ENCODE measurements around the gene P4HA3. TPM values are rescaled to one million over a fixed set of nuclear protein-coding genes. Genes with fewer than 3 reads are reported as not detected.

P4HA3 gene
- total RNA-seq, 2 experiments from 2014 or later, result not detected

GRCh38 chr11:74312326-74312725 is 886 bp upstream of the P4HA3 start:
- TF ChIP-seq, protein P1, sequence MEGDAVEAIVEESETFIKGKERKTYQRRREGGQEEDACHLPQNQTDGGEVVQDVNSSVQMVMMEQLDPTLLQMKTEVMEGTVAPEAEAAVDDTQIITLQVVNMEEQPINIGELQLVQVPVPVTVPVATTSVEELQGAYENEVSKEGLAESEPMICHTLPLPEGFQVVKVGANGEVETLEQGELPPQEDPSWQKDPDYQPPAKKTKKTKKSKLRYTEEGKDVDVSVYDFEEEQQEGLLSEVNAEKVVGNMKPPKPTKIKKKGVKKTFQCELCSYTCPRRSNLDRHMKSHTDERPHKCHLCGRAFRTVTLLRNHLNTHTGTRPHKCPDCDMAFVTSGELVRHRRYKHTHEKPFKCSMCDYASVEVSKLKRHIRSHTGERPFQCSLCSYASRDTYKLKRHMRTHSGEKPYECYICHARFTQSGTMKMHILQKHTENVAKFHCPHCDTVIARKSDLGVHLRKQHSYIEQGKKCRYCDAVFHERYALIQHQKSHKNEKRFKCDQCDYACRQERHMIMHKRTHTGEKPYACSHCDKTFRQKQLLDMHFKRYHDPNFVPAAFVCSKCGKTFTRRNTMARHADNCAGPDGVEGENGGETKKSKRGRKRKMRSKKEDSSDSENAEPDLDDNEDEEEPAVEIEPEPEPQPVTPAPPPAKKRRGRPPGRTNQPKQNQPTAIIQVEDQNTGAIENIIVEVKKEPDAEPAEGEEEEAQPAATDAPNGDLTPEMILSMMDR (IDR thresholded peaks at IDR 0.05), result no peak
- no peak for DNase-seq
- no peak overlapping the region for H3K4me3 Mint-ChIP-seq
- peaks cover 9% of the 10 kb centered on the region for H3K4me1 Mint-ChIP-seq (ENCODE audit: low read depth)
- peaks cover 3% of the 10 kb centered on the region for H3K36me3 Mint-ChIP-seq (ENCODE audit: low read depth)
- ATAC-seq, result no peak
- ChIA-PET POLR2A (no interaction called here), CTCF (interaction anchor here (1.6 to 2.3 kb wide), 2 partner anchors 9 to 56 kb away, joined by 6 to 10 read pairs; no protein-coding TSS in a partner anchor)
- peaks cover 11% of the 10 kb centered on the region for H3K9me3 Mint-ChIP-seq
- peaks cover 32% of the 10 kb centered on the region for H3K27me3 Mint-ChIP-seq
- intact Hi-C loops (cut with micrococcal nuclease), result no loop called here
- no peak overlapping the region for H3K27ac Mint-ChIP-seq

DNA sequence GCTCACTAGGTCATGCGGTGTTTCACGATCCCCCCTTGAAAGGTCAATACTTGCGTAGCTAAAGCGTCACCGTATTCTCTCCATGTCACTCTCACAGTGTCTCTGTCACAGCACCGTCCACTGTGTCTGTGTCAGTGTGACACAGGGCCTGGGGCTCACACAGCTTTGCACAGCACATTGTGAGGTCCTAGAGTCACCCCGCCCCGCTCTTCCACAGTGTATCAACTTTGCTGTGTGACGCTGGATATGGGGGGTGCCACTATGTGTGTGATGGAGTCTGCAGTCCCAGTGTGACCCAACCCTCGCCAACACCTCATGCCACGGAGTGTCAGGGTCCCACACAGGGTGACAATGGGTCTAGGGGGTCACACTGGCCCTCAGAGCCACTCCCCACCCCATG is 583 bp downstream of the P4HA3 start:
- Mint-ChIP-seq H3K36me3 (ENCODE audit: low read depth) (no peaks in the 10 kb centered on the region), H3K4me3 (peak overlapping the region; percentile 49), H3K27ac (no peak overlapping the region), H3K27me3 (peaks cover 35% of the 10 kb centered on the region), H3K4me1 (ENCODE audit: low read depth) (peaks cover 9% of the 10 kb centered on the region), H3K9me3 (peaks cover 2% of the 10 kb centered on the region)
- TF ChIP-seq, protein P1 (IDR thresholded peaks at IDR 0.05), result no peak
- ATAC-seq (no peak), DNase-seq (no peak)
- CTCF ChIA-PET, result interaction anchor here (2.0 kb wide), 1 partner anchor 11 kb away, joined by 10 read pairs; no protein-coding TSS in a partner anchor
- intact Hi-C loops (cut with micrococcal nuclease), result no loop called here
- POLR2A ChIA-PET, result no interaction called here

GRCh38 chr11:74307434-74307833 is 4.0 kb downstream of the P4HA3 start:
- POLR2A ChIA-PET, result no interaction called here
- Mint-ChIP-seq H3K4me3 (no peak overlapping the region), H3K4me1 (ENCODE audit: low read depth) (peaks cover 9% of the 10 kb centered on the region), H3K27ac (no peak overlapping the region), H3K36me3 (ENCODE audit: low read depth) (no peaks in the 10 kb centered on the region), H3K9me3 (no peaks in the 10 kb centered on the region), H3K27me3 (peaks cover 44% of the 10 kb centered on the region)
- TF ChIP-seq, protein P1 (IDR thresholded peaks at IDR 0.05), result no peak
- intact Hi-C loops (cut with micrococcal nuclease), result no loop called here
- no peak for ATAC-seq
- DNase-seq, result no peak
- CTCF ChIA-PET, result no interaction called here

GRCh38 chr11:74306435-74307175 is 4.8 kb downstream of the P4HA3 start:
- ChIA-PET CTCF (interaction anchor here (0.6 kb wide), 1 partner anchor 16 kb away, joined by 3 read pairs; no protein-coding TSS in a partner anchor), POLR2A (no interaction called here)
- TF ChIP-seq, protein P1 (IDR thresholded peaks at IDR 0.05), result no peak
- peaks cover 38% of the 10 kb centered on the region for H3K27me3 Mint-ChIP-seq
- DNase-seq, result no peak
- H3K9me3 Mint-ChIP-seq, result no peaks in the 10 kb centered on the region
- intact Hi-C loops (cut with micrococcal nuclease), result no loop called here
- H3K4me3 Mint-ChIP-seq, result no peak overlapping the region
- no peaks in the 10 kb centered on the region for H3K36me3 Mint-ChIP-seq (ENCODE audit: low read depth)
- ATAC-seq, result no peak
- H3K27ac Mint-ChIP-seq, result no peak overlapping the region
- H3K4me1 Mint-ChIP-seq (ENCODE audit: low read depth), result peaks cover 6% of the 10 kb centered on the region

DNA sequence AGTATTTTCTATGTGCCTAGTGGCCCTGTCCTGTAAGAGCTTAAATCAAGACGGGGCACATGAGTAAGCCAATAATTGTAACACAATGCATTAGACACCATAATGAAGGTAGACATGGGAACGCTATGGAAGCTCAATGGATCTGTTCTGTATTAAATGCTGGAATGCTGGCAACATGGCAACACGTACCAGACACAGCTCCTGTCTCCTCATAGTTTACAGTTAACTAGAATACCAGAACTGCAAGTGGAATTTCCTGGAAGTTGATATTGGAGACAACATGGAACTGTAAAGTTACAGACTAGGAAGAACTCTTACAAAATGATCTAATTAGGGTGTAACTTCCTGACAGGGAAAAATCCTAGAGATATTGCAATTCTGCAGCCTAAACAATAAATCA is 12.4 kb downstream of the P4HA3 start:
- H3K27ac Mint-ChIP-seq, result no peak overlapping the region
- ChIA-PET POLR2A (no interaction called here), CTCF (interaction anchor here (1.4 to 4.0 kb wide), 2 partner anchors 23 to 43 kb away, joined by 4 to 14 read pairs; no protein-coding TSS in a partner anchor)
- H3K36me3 Mint-ChIP-seq (ENCODE audit: low read depth), result no peaks in the 10 kb centered on the region
- H3K27me3 Mint-ChIP-seq, result peaks cover 7% of the 10 kb centered on the region
- intact Hi-C loops (cut with micrococcal nuclease), result no loop called here
- no peaks in the 10 kb centered on the region for H3K9me3 Mint-ChIP-seq
- H3K4me1 Mint-ChIP-seq (ENCODE audit: low read depth), result peaks cover 5% of the 10 kb centered on the region
- TF ChIP-seq, protein P1 (IDR thresholded peaks at IDR 0.05), result no peak
- ATAC-seq, result no peak
- no peak overlapping the region for H3K4me3 Mint-ChIP-seq
- no peak for DNase-seq
